Astrocyte of the cerebellum (primary cell): ENCODE data around the gene VEGFA.

Experiments
- DNase-seq: peaks from one replicate; pipeline ENCODE4 v3.0.0-alpha.2; 2011; ENCODE audit warnings: low read depth
- H3K4me3 ChIP-seq: 2 replicates; pipeline ENCODE4 v1.5.1; 2011; ENCODE audit warnings: mild to moderate bottlenecking, low read depth, low read length, moderate library complexity
- CTCF ChIP-seq: IDR thresholded peaks from 2 replicates; pipeline ENCODE4 v1.5.1; 2012; ENCODE audit warnings: low read length, low read depth, moderate library complexity, mild to moderate bottlenecking; ENCODE audit errors: missing control alignments
- in situ Hi-C: cut with HindIII; loops from 2 replicates; pipeline ENCODE4 v1.10.0; 2017; ENCODE audit warnings: low sequenced_read_pairs

VEGFA gene

GRCh38 chr6:43782764-43783513 is 12.9 kb downstream of the VEGFA start:
- H3K4me3 ChIP-seq: no peak overlapping the region
- no peak for TF ChIP-seq CTCF
- no peak for DNase-seq
- in situ Hi-C loops: no loop called here

- TF ChIP-seq CTCF: no peak
These were observed 14.2 kb downstream of the VEGFA start for GRCh38 chr6:43784049-43784855.

GRCh38 chr6:43785220-43785752 is 15.3 kb downstream of the VEGFA start:
- DNase-seq: no peak
- in situ Hi-C loops: no loop called here
- no peak overlapping the region for H3K4me3 ChIP-seq
- no peak for TF ChIP-seq CTCF

More at GRCh38 chr6:43784049-43784855, 14.2 kb downstream of the VEGFA start:
- no peak overlapping the region for H3K4me3 ChIP-seq
- in situ Hi-C loops: no loop called here
- no peak for DNase-seq

GRCh38 chr6:43785904-43786303 is 15.9 kb downstream of the VEGFA start:
- no peak overlapping the region for H3K4me3 ChIP-seq
- DNase-seq: no peak
- TF ChIP-seq CTCF: no peak
- in situ Hi-C loops: no loop called here

- in situ Hi-C loops: no loop called here
- DNase-seq: no peak
- TF ChIP-seq CTCF: no peak
- no peak overlapping the region for H3K4me3 ChIP-seq
These were observed 16.8 kb downstream of the VEGFA start for GRCh38 chr6:43786664-43787329.

GRCh38 chr6:43788301-43788700 is 18.3 kb downstream of the VEGFA start:
- in situ Hi-C loops: no loop called here
- no peak for TF ChIP-seq CTCF
- no peak overlapping the region for H3K4me3 ChIP-seq
- DNase-seq: no peak
